Naive thymus-derived CD8-positive, alpha-beta T cell (primary cell): Measurements from ENCODE around the gene PARVA. TPM values are rescaled to one million over a fixed set of nuclear protein-coding genes. Genes with fewer than 3 reads are reported as not detected.
"Not testable (repeated sequence)": the region's sequence is repeated elsewhere in the genome, so short reads cannot be mapped to it uniquely, and the experiment has no call there.

Experiments used
- ATAC-seq, 2 donors: fragments of 150-1000 bp; cut with Tn5 transposase in 1 of 2; sonication (Bioruptor Pico), chemical (Tn5 transposase) in 1 of 2; 1 replicate in 1 of 2; 2 replicates in 1 of 2; pipeline ENCODE4 v1.10.0; 2021; ENCODE audit warnings: mild to moderate bottlenecking in 2 of 2, moderate library complexity in 2 of 2
- POLR2A ChIA-PET: fragments of 350-600 bp; sonication (Branson Sonifier 250); formaldehyde crosslinking; loops from one replicate; lab custom pipeline; 2021; ENCODE audit warnings: antibody characterized with exemption; lab: Charles Lee
- DNase-seq, 10 donors: peaks; one replicate each; pipeline versions ENCODE4 v3.0.0 to v3.0.0-alpha.2; 2020 to 2022
- H3K27ac Mint-ChIP-seq, 10 donors: one replicate each; pipeline ENCODE4 v1.8.0; 2020 to 2022; ENCODE audit warnings: mild to moderate bottlenecking in 10 of 10, mixed read lengths in 10 of 10, moderate library complexity in 4 of 10, inconsistent platforms in 1 of 10
- H3K27me3 Mint-ChIP-seq, 5 donors: one replicate each; pipeline ENCODE4 v1.8.0; 2021 to 2022; ENCODE audit warnings: mixed read lengths in 5 of 5
- H3K36me3 Mint-ChIP-seq, 3 donors: one replicate each; pipeline ENCODE4 v1.8.0; 2020 to 2022; ENCODE audit warnings: mixed read lengths in 3 of 3, mild to moderate bottlenecking in 2 of 3, inconsistent platforms in 1 of 3
- H3K4me1 Mint-ChIP-seq, 4 donors: one replicate each; pipeline ENCODE4 v1.8.0; 2021 to 2022; ENCODE audit warnings: mixed read lengths in 4 of 4
- H3K4me3 Mint-ChIP-seq, 10 donors: one replicate each; pipeline ENCODE4 v1.8.0; 2020 to 2022; ENCODE audit warnings: mild to moderate bottlenecking in 10 of 10, mixed read lengths in 10 of 10, moderate library complexity in 6 of 10, inconsistent platforms in 1 of 10
- H3K9me3 Mint-ChIP-seq, 9 donors: one replicate each; pipeline ENCODE4 v1.8.0; 2020 to 2022; ENCODE audit warnings: mixed read lengths in 9 of 9, mild to moderate bottlenecking in 3 of 9, inconsistent platforms in 1 of 9, moderate library complexity in 1 of 9
- polyA plus RNA-seq, 3 donors: library from polyadenylated mRNA; unstranded; fragments of 300-500 nt; fragmentation: Illumina TruSeq; gene quantifications; one replicate each; pipeline ENCODE4 v1.2.3, GENCODE V29; 2021
- total RNA-seq, 8 experiments: library from RNA in 2 of 8; stranded (reverse) in 2 of 8; gene quantifications; one replicate each; pipeline ENCODE4 v1.2.3 and lab custom pipeline; 2021 to 2026

The PARVA gene
- total and polyA plus RNA-seq, 5 experiments from 2014 or later = 0.19 to 0.44 (median 0.26) TPM; not detected in 2

- Mint-ChIP-seq H3K27me3 (no peaks in the 10 kb centered on the region), H3K4me3 (peak overlapping the region in 2 of 10 donors; percentile 4 to 62), H3K4me1 (peaks cover 34 to 69% (median 51%) of the 10 kb centered on the region in 4 donors), H3K27ac (peak overlapping the region in 3 of 10 donors; percentile 7 to 53 (median 8)), H3K36me3 (no peaks in the 10 kb centered on the region), H3K9me3 (no peaks in the 10 kb centered on the region)
- ATAC-seq (no peak), DNase-seq (no peak)
- POLR2A ChIA-PET = interaction anchor here (0.7 to 3.1 kb wide), 3 partner anchors 8 to 12 kb away, joined by 3 to 25 read pairs (median 5); no protein-coding TSS in a partner anchor
These were observed 18.8 kb upstream of the PARVA start for GRCh38 chr11:12358302-12359188.

GRCh38 chr11:12359761-12360160 is 17.6 kb upstream of the PARVA start:
- Mint-ChIP-seq H3K9me3 (peaks cover 0 to 9% (median 0%) of the 10 kb centered on the region in 9 donors), H3K36me3 (no peaks in the 10 kb centered on the region), H3K27ac (no peak overlapping the region), H3K4me1 (peaks cover 34 to 78% (median 56%) of the 10 kb centered on the region in 4 donors), H3K27me3 (peaks cover 0 to 4% (median 0%) of the 10 kb centered on the region in 5 donors), H3K4me3 (no peak overlapping the region)
- DNase-seq = no peak
- POLR2A ChIA-PET = no interaction called here
- ATAC-seq = no peak

- ATAC-seq = no peak
- Mint-ChIP-seq H3K4me1 (peaks cover 32 to 77% (median 56%) of the 10 kb centered on the region in 4 donors), H3K4me3 (peak overlapping the region in 1 of 10 donors; percentile 11), H3K27ac (peak overlapping the region in 6 of 10 donors; percentile 33 to 80 (median 61)), H3K9me3 (peaks cover 0 to 14% (median 10%) of the 10 kb centered on the region in 9 donors), H3K36me3 (peaks cover 0 to 10% (median 8%) of the 10 kb centered on the region in 3 donors), H3K27me3 (peaks cover 0 to 4% (median 0%) of the 10 kb centered on the region in 5 donors)
- POLR2A ChIA-PET = no interaction called here
- no peak for DNase-seq
These were observed 15.7 kb upstream of the PARVA start for GRCh38 chr11:12361682-12362081.

GRCh38 chr11:12362857-12363256 is 14.5 kb upstream of the PARVA start:
- peak in 1 of 10 donors; percentile 10 for DNase-seq
- Mint-ChIP-seq H3K27me3 (peaks cover 0 to 6% (median 0%) of the 10 kb centered on the region in 5 donors), H3K9me3 (peaks cover 0 to 22% (median 19%) of the 10 kb centered on the region in 9 donors), H3K4me1 (peaks cover 29 to 76% (median 54%) of the 10 kb centered on the region in 4 donors), H3K4me3 (peak overlapping the region in 7 of 10 donors; percentile 1 to 80 (median 16)), H3K36me3 (peaks cover 3 to 20% (median 15%) of the 10 kb centered on the region in 3 donors), H3K27ac (peak overlapping the region; percentile 46 to 85 (median 76))
- POLR2A ChIA-PET = interaction anchor here (0.7 kb wide), 1 partner anchor 15 kb away, joined by 4 read pairs; no protein-coding TSS in a partner anchor
- peak in 1 of 2 donors; percentile 28 for ATAC-seq

- peak overlapping the region; percentile 46 to 83 (median 80) for H3K27ac Mint-ChIP-seq
These were observed 14.0 kb upstream of the PARVA start for GRCh38 chr11:12363373-12363772.

GRCh38 chr11:12365965-12366575 is 11.3 kb upstream of the PARVA start:
- H3K4me1 Mint-ChIP-seq = peaks cover 30 to 67% (median 51%) of the 10 kb centered on the region in 4 donors
- peak overlapping the region; percentile 78 to 96 (median 89) for H3K27ac Mint-ChIP-seq
- POLR2A ChIA-PET = interaction anchor here (0.7 to 3.4 kb wide), 6 partner anchors 9 to 523 kb away, joined by 3 to 25 read pairs (median 5); partner anchors contain the start of gene PARVA
- H3K36me3 Mint-ChIP-seq = peaks cover 3 to 35% (median 25%) of the 10 kb centered on the region in 3 donors
- H3K27me3 Mint-ChIP-seq = peaks cover 0 to 11% (median 1%) of the 10 kb centered on the region in 5 donors
- peaks cover 0 to 52% (median 49%) of the 10 kb centered on the region in 9 donors for H3K9me3 Mint-ChIP-seq
- H3K4me3 Mint-ChIP-seq = peak overlapping the region in 9 of 10 donors; percentile 31 to 84 (median 72)
- ATAC-seq (peak; percentile 84 to 86), DNase-seq (peak in 8 of 10 donors; percentile 37 to 88 (median 68))

More at GRCh38 chr11:12363373-12363772, 14.0 kb upstream of the PARVA start:
- H3K9me3 Mint-ChIP-seq = peaks cover 0 to 28% (median 24%) of the 10 kb centered on the region in 9 donors
- POLR2A ChIA-PET = no interaction called here
- peak overlapping the region in 4 of 10 donors; percentile 2 to 80 (median 44) for H3K4me3 Mint-ChIP-seq
- DNase-seq = no peak
- no peak for ATAC-seq
- H3K27me3 Mint-ChIP-seq = peaks cover 0 to 6% (median 0%) of the 10 kb centered on the region in 5 donors
- peaks cover 30 to 74% (median 53%) of the 10 kb centered on the region in 4 donors for H3K4me1 Mint-ChIP-seq
- H3K36me3 Mint-ChIP-seq = peaks cover 3 to 23% (median 15%) of the 10 kb centered on the region in 3 donors

- Mint-ChIP-seq H3K9me3 (peaks cover 2 to 56% (median 52%) of the 10 kb centered on the region in 9 donors), H3K4me3 (peak overlapping the region in 6 of 10 donors; percentile 31 to 80 (median 68))
- ATAC-seq = not testable (repeated sequence)
These were observed 10.3 kb upstream of the PARVA start for GRCh38 chr11:12367057-12367456.

GRCh38 chr11:12372111-12372510 is 5.3 kb upstream of the PARVA start:
- Mint-ChIP-seq H3K4me3 (no peak overlapping the region), H3K27me3 (peaks cover 0 to 33% (median 3%) of the 10 kb centered on the region in 5 donors), H3K36me3 (peaks cover under 1 to 22% (median 22%) of the 10 kb centered on the region in 3 donors), H3K4me1 (peaks cover 6 to 19% (median 13%) of the 10 kb centered on the region in 4 donors), H3K27ac (no peak overlapping the region), H3K9me3 (peaks cover 1 to 54% (median 38%) of the 10 kb centered on the region in 9 donors)
- DNase-seq = no peak
- ATAC-seq = no peak
- POLR2A ChIA-PET = no interaction called here

More at GRCh38 chr11:12367057-12367456, 10.3 kb upstream of the PARVA start:
- Mint-ChIP-seq H3K4me1 (peaks cover 26 to 57% (median 44%) of the 10 kb centered on the region in 4 donors), H3K27me3 (peaks cover 0 to 12% (median 1%) of the 10 kb centered on the region in 5 donors), H3K36me3 (peaks cover 3 to 35% (median 25%) of the 10 kb centered on the region in 3 donors), H3K27ac (peak overlapping the region in 8 of 10 donors; percentile 61 to 96 (median 88))
- POLR2A ChIA-PET = interaction anchor here (0.9 to 3.4 kb wide), 4 partner anchors 9 to 97 kb away, joined by 3 to 25 read pairs (median 15); partner anchors contain the start of gene PARVA
- not testable (repeated sequence) for DNase-seq

GRCh38 chr11:12375720-12376119 is 1.7 kb upstream of the PARVA start:
- Mint-ChIP-seq H3K4me3 (peak overlapping the region in 1 of 10 donors; percentile 32), H3K27me3 (peaks cover 4 to 51% (median 21%) of the 10 kb centered on the region in 5 donors), H3K4me1 (peaks cover 3 to 13% (median 10%) of the 10 kb centered on the region in 4 donors), H3K27ac (peak overlapping the region in 2 of 10 donors; percentile 16 to 31), H3K9me3 (peaks cover 0 to 18% (median 5%) of the 10 kb centered on the region in 9 donors), H3K36me3 (peaks cover 0 to 9% (median 0%) of the 10 kb centered on the region in 3 donors)
- POLR2A ChIA-PET = interaction anchor here (0.5 to 3.0 kb wide), 2 partner anchors 9 to 32 kb away, joined by 3 to 24 read pairs; no protein-coding TSS in a partner anchor
- DNase-seq = no peak
- no peak for ATAC-seq

GRCh38 chr11:12376259-12377081 is 901 bp upstream of the PARVA start:
- peak overlapping the region; percentile 53 to 87 (median 75) for H3K4me3 Mint-ChIP-seq
- peaks cover 3 to 13% (median 10%) of the 10 kb centered on the region in 4 donors for H3K4me1 Mint-ChIP-seq
- H3K9me3 Mint-ChIP-seq = peaks cover 0 to 10% (median 2%) of the 10 kb centered on the region in 9 donors
- H3K27ac Mint-ChIP-seq = peak overlapping the region in 5 of 10 donors; percentile 31 to 67 (median 44)
- peaks cover 0 to 9% (median 0%) of the 10 kb centered on the region in 3 donors for H3K36me3 Mint-ChIP-seq
- ATAC-seq (peak; percentile 43 to 70), DNase-seq (no peak)
- POLR2A ChIA-PET = interaction anchor here (0.8 to 3.0 kb wide), 2 partner anchors 10 to 28 kb away, joined by 3 to 24 read pairs; no protein-coding TSS in a partner anchor
- H3K27me3 Mint-ChIP-seq = peaks cover 4 to 50% (median 21%) of the 10 kb centered on the region in 5 donors
